DMS53 treated with DMSO at 0.1 percent for 48 hours (cell line): ENCODE measurements around the gene PCBP4.

Experiments used
- DNase-seq: peaks from one replicate; lab custom pipeline; 2025; ENCODE audit not compliant: unreplicated experiment; lab: John Stamatoyannopoulos, UW

Gene PCBP4

GRCh38 chr3:51955893-51956770, 11.1 kb downstream of the PCBP4 start:
- DNase-seq = peak; percentile 8

- no peak for DNase-seq
Observed at GRCh38 chr3:51955175-51955892, 11.9 kb downstream of the PCBP4 start, which contains the start of gene GPR62. TSS of gene GPR62 (plus strand) at chr3:51955381. CDS start at chr3:51955653, 272 bp downstream.

DNA sequence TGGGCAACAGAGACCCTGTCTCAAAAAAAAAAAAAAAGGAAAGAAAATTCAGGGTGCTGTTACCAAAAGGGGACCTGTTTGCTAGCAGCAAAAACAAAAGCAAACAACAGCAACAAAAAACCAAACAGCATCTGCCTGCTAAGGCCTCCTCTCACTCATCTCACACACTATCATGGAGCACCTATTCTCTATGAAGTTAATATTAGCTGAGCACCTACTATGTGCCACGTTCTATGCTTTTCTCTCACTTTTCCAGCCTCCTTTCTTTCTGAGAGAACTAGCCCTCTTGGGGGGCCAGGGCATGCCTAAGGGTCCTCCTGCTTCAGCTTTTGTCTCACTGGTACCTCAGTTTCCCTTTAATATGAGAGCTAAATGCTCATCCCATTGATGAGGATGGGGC, 12.5 kb downstream of the PCBP4 start:
- no peak for DNase-seq

DNA sequence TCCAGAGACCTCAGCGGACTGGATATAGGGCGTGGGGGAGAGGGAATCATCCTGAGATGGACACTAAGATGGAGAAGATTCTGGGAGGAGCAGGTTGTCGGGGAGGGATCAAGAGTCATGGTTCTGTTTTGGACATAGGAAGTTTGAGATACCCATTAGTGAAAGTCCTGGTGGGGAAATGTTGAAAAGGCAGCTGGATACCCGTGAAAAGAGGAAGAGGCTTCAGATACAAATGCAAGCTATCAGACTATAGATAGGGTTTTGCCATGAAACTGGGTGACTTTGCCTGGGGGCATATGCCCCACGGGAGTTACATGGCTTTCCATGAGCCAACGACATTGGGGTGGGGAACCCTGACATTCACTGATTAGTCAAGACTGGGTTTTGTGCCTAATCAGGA, 13.1 kb downstream of the PCBP4 start:
- DNase-seq = no peak

GRCh38 chr3:51953445-51953844, 13.8 kb downstream of the PCBP4 start:
- no peak for DNase-seq

DNA sequence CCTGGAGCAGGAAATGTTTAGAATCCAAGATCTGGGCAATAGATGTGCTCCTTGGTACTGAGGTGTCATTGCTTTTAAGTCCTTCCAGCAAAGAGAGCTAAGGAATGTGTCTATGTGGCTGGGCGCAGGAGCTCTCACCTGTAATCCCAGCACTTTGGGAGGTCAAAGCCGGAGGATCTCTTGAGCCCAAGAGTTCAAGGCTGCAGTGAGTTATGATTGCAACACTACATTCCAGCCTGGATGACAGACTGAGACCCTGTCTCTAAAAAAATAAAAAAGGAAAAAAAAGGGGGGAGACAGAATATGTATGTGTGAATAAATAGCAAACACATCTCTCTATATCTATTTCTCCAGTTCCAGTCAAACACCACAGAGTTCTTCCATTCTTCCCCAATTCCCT, 16.4 kb downstream of the PCBP4 start:
- DNase-seq = no peak

DNA sequence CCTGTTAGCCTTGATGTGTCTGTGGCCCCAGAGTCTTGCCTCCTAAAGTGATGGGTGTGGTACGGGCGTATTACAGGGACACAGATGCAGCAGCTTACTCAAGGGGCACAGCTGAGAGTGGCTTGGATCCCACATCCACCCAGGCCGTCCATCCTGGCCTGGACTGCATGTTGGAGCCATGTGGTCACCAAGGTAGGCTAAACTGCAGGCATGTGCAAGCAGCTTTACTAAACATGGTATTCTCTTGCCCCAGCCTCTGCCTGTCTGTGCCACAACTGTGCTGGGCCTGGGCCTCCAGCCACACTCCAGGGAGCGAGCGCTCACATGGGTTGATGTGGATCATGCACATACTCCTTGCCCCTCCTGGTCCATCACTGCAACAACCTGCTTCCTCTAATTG, 18.1 kb downstream of the PCBP4 start:
- no peak for DNase-seq

DNA sequence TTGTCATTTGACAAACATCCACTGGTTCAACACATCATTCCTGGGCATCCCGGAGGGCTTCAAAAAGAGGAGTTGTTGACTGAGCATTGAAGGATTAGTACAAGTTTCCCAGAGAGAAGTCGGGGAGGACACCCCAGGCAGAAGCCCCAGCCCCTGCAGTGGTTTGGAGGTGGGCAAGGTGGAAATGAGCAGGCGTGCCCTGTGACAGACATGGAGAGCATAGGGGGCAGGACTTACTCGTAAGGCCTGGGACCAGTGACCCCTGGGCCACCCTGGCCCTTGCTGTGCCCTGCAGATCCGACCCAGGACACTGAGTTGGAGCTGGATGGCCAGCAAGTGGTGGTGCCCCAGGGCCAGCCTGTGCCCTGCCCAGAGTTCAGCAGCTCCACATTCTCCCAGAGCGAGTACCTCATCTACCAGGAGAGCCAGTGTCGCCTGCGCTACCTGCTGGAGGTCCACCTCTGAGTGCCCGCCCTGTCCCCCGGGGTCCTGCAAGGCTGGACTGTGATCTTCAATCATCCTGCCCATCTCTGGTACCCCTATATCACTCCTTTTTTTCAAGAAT, 19.2 kb downstream of the PCBP4 start:
- no peak for DNase-seq

GRCh38 chr3:51947215-51947900, 19.9 kb downstream of the PCBP4 start:
- no peak for DNase-seq

- DNase-seq = no peak
Observed at GRCh38 chr3:51946796-51947195, 20.5 kb downstream of the PCBP4 start.

DNA sequence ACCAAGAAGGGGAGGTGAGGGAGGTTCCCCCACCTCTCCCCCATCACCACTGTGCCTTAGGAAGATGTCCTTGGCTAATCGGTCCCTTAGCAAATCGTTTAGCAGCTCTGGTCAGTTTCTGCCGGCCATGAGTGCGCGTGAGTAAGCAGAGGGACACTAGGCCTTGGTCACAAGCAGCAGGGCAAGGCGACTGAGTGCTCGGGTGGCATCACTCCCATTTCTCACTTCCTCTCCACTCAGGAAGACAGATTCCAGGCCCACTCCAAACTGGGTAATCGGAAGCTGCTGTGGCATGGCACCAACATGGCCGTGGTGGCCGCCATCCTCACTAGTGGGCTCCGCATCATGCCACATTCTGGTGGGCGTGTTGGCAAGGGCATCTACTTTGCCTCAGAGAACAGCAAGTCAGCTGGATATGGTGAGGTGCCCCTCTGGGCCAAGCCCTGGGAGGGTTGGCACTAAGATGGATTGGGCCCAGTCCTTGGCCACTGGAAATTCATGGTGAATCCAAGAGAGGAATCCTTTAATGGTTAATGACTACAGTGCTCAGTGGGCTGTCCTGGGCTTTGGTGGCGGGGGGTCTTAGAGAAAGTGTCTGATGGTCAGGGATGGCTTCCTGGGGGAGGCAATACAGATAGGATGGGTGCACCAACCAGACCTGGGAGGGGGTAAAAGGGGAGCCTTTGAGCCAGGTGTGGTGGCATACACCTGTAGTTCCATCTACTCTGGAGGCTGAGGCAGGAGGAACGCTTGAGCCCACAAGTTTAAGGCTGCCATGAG, 21.1 kb downstream of the PCBP4 start:
- no peak for DNase-seq

DNA sequence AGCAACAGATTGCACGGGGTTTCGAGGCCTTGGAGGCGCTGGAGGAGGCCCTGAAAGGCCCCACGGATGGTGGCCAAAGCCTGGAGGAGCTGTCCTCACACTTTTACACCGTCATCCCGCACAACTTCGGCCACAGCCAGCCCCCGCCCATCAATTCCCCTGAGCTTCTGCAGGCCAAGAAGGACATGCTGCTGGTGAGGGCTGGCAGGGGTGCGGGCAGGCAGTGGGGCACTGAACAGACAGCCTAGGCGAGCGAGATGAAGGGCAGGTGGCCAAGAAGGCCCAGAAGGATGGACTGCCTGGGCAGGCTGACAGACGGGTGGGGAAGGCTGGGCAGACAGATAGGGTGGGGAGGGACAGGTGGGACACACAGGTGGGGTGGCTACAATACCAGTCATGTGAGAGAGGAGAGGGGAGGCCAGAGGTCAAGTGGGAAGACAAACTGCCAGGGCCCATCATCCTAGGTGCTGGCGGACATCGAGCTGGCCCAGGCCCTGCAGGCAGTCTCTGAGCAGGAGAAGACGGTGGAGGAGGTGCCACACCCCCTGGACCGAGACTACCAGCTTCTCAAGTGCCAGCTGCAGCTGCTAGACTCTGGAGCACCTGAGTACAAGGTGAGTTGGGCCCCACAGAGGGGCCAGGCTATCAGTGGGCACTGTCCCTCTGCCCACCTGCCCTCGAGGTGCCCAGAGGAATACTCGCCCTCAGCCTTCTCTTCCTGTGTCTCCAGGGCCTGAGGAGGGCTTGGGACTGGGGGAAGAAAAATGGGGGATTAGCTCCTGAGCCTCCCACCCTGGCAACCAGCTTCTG, 22.0 kb downstream of the PCBP4 start:
- no peak for DNase-seq

- no peak for DNase-seq
Observed at GRCh38 chr3:51944451-51945021, 22.7 kb downstream of the PCBP4 start.

GRCh38 chr3:51943451-51944391, 23.5 kb downstream of the PCBP4 start:
- no peak for DNase-seq

DNA sequence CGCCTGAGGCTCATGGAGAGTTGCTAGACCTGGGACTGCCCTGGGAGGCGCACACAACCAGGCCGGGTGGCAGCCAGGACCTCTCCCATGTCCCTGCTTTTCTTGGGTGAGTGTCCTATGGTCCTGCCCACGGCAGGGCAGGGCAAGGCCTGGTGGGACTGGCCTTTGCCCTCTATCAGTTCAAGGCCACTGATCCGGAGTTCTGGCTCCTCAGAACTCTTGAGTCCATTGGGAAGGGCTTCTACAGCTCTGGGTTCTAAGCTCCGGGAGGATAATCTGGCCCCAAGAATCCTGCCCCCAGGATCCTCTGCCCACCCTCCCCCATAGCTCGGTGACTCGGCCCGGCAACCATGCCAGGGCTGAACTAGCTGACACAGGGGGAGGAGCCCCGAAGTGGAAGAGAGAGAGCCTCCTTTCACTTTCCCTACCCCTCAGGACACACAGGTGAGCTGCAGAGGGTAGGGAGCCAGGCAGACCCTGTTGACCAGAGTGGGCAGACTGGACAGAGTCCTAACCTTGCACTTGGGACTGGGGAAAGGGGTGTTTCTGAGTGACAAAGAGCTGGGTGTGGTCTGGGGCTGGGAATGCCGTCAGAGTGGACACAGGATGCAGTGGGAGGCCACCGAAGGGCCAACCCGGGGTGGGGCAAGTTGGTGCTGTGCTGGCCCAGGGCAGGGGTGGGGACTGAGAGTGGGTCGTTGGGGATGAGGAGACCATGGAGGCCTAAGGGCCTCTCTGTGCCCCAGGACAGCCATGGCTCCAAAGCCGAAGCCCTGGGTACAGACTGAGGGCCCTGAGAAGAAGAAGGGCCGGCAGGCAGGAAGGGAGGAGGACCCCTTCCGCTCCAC, 24.4 kb downstream of the PCBP4 start:
- no peak for DNase-seq

GRCh38 chr3:51941798-51942602, 25.3 kb downstream of the PCBP4 start, which contains the start of the genes PARP3 and RRP9:
TSS of gene PARP3 (plus strand) at chr3:51942363. CDS start at chr3:51943356, 993 bp downstream.
TSS of gene RRP9 (minus strand) at chr3:51941904. CDS start at chr3:51941867, 37 bp downstream.
- peak; percentile 80 for DNase-seq
